SIG-M5 treated with dmso at 0.1 percent for 504 hours (cell line): ENCODE measurements around the gene DLX3.
A peak's percentile ranks its signal among the peaks of the same experiment; 100 is the strongest.

ENCODE experiments used
- DNase-seq: peaks from one replicate; lab custom pipeline; 2025; ENCODE audit not compliant: unreplicated experiment; lab: John Stamatoyannopoulos, UW

The DLX3 gene

GRCh38 chr17:49959183-49959935 lies 35.7 kb downstream of the DLX3 start:
- no peak for DNase-seq

- DNase-seq = no peak
Observed at GRCh38 chr17:49958723-49959122, 36.3 kb downstream of the DLX3 start.

- DNase-seq = no peak
Observed at GRCh38 chr17:49957350-49957749, 37.7 kb downstream of the DLX3 start.

GRCh38 chr17:49956780-49957179 lies 38.2 kb downstream of the DLX3 start:
- DNase-seq = no peak

- DNase-seq = no peak
Observed at GRCh38 chr17:49955157-49955556, 39.9 kb downstream of the DLX3 start.

- no peak for DNase-seq
Observed at GRCh38 chr17:49952912-49953497, 42.0 kb downstream of the DLX3 start.

- DNase-seq = peak; percentile 77
Observed at GRCh38 chr17:49952209-49952911, 42.7 kb downstream of the DLX3 start.

GRCh38 chr17:49951362-49952082 lies 43.5 kb downstream of the DLX3 start:
- no peak for DNase-seq

GRCh38 chr17:49949634-49950033 lies 45.4 kb downstream of the DLX3 start:
- DNase-seq = no peak

- DNase-seq = no peak
Observed at GRCh38 chr17:49946964-49947584, 48.0 kb downstream of the DLX3 start.

GRCh38 chr17:49946208-49946607 lies 48.8 kb downstream of the DLX3 start:
- DNase-seq = no peak

GRCh38 chr17:49944273-49944870 lies 50.7 kb downstream of the DLX3 start:
- no peak for DNase-seq

GRCh38 chr17:49942947-49943346 lies 52.1 kb downstream of the DLX3 start:
- no peak for DNase-seq

GRCh38 chr17:49941427-49941826 lies 53.6 kb downstream of the DLX3 start:
- no peak for DNase-seq
